Limb (tissue), 2 donors: ENCODE data around the gene TRPM1.
A peak's percentile ranks its signal among the peaks of the same experiment; 100 is the strongest.

ENCODE experiments used
- DNase-seq, 2 donors: peaks; one replicate each; pipeline ENCODE4 v3.0.0-alpha.2; 2016; ENCODE audit errors: extremely low spot score in 2 of 2

Gene TRPM1

DNA sequence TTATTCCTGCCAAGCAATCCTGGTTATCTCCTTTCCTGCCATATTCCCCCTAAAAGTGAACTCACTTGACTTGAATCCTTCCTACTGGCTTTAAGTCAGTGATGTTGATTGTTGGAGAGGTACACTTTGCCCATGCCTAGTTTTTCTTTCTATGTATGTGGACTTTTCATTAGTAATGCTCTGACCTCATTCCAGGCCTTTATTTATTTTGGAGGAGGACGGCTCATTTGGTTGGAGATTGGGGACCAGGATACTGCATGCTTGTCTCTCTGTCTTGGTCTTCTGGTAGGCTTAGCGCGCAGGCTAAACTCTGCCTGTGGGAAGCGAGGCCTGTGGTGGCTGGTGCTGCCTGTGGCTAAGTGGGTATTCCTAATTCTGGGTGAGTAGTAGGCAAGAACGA lies 81.0 kb downstream of the TRPM1 start:
- no peak for DNase-seq

- DNase-seq: no peak
Measured at GRCh38 chr15:31019986-31020385, 81.5 kb downstream of the TRPM1 start.

DNA sequence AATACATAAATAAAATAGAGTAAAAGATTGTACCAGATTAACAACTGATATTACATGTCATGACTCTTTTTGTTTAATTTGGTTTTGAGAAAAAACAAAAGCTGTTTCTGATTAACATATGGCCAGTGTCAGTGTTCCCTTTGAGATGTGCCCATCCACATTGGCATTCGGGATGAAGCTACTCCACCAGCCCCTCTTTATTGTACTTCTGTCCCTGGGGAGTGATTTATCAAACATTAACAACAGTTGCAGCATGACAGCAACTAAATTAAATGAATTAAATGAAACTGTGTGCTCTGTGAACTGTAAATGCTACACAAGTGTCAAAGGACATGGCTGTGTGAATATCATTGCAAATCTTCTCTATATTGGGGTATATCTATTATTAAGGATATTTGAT lies 84.2 kb downstream of the TRPM1 start:
- DNase-seq: no peak

DNA sequence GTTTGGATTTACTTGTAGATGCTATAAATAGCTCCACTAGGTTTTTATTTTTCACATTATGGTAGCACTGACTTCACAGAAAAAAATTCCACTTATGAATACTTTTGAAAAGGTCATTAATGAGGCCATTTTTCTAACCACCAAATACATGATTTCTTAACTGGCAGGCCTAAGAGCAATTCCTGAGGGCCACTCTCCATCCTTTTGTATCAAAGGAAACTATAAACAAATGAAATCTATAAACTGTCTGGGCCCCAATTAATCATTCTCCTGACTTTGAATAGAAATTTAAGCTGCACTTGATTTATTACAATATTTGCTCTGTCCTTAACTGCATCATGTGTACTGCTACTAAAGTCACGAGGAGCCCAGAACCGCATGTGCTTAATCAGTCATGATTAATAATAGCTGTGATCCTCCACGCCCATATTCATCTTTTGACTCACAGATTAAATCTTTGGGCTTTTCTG lies 85.0 kb downstream of the TRPM1 start:
- no peak for DNase-seq

DNA sequence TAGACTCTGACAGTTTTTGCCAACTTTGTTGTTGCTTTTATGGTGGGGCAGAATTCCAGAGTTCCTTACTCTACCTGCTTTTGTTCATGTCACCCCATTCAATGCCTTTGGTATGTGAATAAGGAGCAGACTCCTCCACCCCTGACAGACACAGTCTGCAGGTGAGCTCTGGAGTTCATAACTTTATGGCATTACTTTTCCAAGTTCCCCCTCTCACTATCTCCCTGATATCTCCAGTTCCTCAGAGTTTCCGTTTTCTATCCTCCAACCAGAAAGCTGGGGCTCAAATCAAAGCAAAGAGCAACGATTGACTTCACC lies 87.0 kb downstream of the TRPM1 start:
- DNase-seq: no peak

- no peak for DNase-seq
Measured at GRCh38 chr15:31013863-31014607, 87.5 kb downstream of the TRPM1 start.

- no peak for DNase-seq
Measured at GRCh38 chr15:31012455-31012854, 89.1 kb downstream of the TRPM1 start.

GRCh38 chr15:31010036-31010435 lies 91.5 kb downstream of the TRPM1 start:
- no peak for DNase-seq

DNA sequence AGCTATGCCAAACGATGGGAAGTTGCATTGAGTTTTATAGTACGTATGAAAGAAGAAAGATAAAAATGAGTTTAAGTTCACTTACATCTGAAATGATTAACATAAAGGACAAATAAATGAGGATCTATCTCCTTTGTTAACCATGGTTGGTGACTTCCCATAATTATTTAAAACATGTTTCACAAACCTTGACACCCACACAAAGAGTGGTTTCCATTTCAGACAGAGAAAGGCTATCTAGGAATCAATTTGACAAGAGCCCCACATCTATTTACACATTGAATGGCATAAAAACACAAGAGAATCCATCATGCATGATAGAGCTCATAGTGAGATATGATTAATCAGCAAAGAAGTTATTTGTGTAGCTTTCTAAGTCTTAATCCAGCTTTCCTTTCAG lies 95.9 kb downstream of the TRPM1 start:
- no peak for DNase-seq

- peak in 1 of 2 donors; percentile 6 for DNase-seq
Measured at GRCh38 chr15:31004220-31004733, 97.2 kb downstream of the TRPM1 start.

DNA sequence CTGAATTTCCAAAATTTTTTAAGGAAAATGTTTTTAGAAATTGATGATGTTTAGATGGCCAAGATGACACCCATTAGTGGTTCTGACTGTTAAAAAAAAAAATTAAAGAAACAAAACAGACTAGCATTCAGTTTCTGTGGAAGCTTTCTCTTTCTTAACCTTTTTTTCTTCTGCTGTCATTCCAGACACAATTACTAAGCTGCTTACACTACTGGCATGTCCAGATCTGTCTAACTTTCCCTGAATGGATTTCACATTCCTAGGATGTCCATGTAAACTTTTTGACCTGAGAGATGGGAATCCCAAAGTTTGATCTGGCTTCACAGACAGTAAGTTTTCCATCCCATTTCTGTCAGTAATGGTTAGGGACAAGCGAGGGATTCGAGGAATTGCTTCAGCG lies 99.8 kb downstream of the TRPM1 start:
- no peak for DNase-seq

- no peak for DNase-seq
Measured at GRCh38 chr15:30999729-31000128, 101.8 kb downstream of the TRPM1 start.

GRCh38 chr15:30997270-30997669 lies 104.3 kb downstream of the TRPM1 start:
- DNase-seq: no peak

GRCh38 chr15:30992249-30992864 lies 109.2 kb downstream of the TRPM1 start:
- no peak for DNase-seq

DNA sequence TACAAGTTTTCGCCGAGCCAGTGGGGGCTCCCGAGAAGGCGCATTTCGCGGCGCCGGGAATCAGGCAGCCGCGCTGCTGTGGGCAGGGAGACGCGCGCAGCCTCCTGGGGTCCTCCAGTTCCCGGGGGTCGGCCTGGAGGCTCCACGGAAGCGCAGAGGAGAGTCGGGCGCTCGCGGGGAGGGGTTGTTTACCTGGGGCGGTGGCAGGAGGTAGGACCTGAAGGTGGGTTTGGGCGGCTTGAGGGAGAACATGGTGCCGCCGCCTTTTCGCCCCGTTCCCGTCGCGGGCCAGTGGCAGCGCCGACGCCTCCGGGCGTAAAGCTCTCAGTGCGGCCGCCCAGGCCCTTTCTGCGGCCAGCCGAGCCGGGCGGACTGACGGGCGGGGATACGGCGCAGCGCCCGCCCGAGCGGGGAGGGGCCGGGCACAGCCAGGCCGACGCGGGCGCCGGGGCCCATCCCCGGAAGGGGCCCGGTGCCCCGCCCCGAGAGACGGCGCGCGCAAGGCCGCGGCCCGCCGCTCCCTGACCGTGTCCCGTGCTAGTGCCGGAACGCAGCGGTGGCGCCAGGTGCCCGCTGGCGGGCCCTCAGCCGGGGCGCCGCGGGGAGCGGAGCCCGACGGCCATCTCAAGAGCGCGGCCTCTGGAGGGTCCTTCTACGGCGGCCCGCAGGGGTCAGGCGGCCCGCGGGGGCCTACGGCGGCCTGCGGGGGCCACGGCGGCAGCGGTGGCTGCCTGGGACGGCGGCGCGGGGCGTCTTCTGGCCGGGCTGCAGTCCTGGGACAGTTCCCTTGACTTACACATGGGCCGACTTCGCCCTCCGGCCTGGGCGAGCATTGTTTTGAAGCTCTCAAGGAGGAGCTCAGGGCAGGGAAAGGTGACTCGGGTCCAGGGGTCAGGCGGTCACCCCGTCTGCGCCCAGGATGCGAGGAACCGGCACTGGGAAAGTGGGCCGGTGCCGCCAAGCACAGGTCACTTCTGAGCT lies 110.0 kb downstream of the TRPM1 start, which contains the start of gene MTMR10:
MTMR10 (minus strand) TSS at position 374 of the 981 bp plus-strand sequence; CDS start at position 252, 122 bp downstream.
- DNase-seq: peak; percentile 55 to 86

GRCh38 chr15:30990446-30991254 lies 110.9 kb downstream of the TRPM1 start:
- peak in 1 of 2 donors; percentile 2 for DNase-seq

- no peak for DNase-seq
Measured at GRCh38 chr15:30990036-30990435, 111.5 kb downstream of the TRPM1 start.

- DNase-seq: no peak
Measured at GRCh38 chr15:30985081-30985531, 116.4 kb downstream of the TRPM1 start.

DNA sequence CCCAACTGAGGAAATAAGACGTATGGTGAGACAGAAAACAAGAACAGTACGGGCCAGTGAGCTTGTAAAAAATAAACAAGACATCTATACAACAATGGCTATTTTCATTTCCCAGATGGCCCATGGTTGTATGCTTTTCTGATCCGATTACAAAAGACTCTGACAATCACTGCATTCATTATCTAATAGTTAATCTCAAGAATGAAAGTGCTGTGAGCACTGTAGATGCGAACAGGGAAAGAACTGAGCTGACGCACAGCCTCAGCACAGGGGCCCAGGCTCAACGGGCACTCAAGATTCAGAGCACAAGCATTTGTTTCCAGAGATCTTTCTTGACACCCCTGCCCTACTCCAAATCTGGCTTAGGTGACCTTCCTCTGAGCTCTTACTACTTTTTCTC lies 117.0 kb downstream of the TRPM1 start:
- no peak for DNase-seq

DNA sequence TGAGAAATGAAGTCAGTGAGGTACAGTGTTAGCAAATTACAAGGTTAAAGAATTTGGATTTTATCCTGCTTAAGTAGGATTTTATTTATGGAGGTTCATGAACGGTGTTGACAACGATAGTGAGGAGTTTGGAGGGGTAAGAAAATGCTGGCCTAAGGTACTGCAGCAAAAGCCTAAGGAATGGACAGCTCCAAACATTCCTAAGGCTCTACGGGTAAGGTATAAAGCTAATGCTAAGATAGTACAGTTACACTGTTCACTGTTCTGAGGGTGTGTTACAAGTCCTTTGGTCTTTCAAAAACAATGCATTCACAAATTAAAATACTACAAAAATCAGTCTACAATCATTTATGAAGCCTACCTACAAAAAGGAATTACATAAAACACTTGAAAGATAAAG lies 117.4 kb downstream of the TRPM1 start:
- no peak for DNase-seq

DNA sequence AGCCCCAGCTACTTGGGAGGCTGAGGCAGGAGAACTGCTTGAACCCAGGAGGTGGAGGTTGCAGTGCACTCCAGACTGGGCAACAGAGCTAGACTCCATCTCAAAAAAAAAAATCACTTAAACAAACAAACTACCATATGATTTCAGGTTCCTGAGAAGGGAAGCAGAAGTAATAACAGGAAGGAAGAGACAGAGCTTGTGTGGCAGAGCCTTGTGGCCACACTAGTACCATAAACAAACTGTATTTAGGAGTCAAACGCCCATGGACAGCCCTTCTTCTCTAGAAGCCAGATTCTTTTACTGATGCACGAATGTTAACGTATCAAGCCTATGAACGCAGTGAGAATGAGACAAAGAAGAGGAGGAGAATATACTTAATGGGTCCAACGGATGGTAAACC lies 122.1 kb downstream of the TRPM1 start:
- DNase-seq: no peak
